ENCODE data around the gene GDPD4.

The GDPD4 gene

DNA sequence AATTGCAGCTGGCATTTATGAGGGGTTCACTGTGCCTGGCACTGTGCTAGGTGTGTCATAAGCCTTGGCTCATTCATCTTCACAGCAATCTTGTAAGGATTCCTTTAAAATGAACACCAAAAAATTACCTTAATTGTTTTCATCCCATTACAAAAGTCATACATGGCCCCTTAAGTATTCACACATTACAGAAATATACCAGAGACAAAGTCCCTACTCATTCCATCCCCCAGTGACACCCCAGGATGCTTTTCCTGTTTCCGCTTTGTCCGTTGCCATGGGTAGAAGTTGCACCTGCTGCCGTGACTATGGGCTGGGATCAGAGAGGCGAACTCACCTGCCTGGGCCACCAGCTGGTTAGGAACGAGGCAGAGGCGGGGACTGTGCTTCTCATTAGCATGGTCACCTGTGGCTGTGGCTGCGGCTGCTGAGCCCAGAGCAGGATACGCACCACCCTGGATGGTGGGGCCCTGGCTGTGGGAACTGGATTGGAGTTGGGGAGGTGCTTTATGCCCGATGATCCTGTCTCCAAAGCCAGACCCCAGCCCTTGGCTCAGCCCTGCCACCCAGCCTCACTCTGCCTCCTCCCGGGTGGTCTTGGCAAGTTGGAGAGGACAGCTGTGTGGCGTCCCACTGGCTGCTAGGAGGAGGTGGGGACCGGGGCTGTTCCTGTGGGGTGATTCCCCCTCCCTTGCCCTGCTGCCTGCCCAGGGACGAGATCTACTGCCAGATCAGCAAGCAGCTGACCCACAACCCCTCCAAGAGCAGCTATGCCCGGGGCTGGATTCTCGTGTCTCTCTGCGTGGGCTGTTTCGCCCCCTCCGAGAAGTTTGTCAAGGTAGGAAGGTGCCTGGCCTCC lies 112.6 kb downstream of the GDPD4 start:
- DNase-seq = no peak

DNA sequence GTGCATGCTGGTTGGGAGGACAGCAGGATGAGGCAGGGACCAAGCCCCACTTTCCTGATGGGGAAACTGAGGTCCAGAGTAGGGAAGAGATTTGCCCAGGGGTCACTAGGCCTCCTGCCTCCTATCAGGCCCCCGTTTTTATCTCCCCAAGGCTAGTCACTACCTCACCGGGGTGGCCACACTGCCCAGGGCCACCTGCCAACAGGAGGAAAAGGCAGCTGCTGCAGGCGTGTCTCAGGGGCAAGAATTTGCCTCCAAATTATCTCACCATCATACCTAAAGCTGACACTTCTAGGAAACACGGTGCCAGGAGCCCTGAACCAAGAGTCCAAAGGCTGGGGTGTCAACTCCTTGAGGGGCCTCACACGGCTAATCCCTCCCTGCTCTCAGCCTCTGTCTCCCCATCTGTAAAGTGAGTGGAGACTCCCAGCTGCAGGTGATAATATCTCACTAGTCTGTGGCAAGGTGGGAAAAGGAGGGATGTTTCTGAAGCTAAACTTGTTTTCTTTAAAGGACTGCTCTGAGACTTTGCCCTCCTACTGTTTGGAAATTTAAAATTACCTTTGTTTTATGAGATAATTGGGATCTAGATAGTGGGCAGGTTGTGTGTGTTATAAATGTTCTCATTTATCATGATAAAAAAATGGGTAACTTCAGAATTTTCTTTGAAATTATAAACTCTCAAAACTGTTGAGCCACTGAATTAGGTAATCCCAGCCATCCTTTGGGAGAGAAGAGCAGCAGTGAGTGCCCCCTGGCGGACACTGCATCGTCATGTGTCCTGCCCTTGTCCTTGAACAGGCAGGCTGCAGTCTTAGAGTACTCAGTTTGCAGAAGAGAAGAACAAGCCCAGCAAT lies 113.5 kb downstream of the GDPD4 start:
- peak; percentile 73 for DNase-seq

DNA sequence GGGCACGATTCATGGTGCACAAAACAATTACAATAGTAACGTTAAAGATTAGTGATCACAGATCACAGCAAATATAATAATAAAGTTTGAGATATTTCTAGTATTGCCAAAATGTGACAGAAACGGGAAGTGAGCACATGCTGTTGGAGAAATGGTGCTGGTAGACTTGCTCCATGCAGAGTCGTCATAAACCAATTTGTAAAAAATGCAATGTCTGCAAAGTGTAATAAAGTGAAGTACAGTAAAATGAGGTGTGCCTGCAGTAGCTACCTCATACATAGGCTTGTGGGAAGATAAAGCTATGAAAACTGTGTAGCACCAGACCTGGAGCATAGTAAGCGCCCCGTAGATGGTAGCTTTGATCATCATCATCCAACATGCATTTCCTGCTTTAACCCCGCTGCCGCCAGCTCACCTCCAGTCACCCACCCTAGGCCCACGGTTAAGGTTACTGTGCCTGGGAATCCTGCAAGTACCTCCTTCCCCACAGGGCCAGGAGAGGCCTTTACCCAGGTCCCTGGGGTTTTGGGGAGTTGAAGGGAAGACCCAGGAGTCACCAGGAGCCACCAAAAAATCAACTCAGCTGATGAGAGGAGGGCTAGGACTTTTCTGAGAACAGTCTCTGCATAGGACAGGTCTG lies 114.3 kb downstream of the GDPD4 start:
- no peak for DNase-seq

DNA sequence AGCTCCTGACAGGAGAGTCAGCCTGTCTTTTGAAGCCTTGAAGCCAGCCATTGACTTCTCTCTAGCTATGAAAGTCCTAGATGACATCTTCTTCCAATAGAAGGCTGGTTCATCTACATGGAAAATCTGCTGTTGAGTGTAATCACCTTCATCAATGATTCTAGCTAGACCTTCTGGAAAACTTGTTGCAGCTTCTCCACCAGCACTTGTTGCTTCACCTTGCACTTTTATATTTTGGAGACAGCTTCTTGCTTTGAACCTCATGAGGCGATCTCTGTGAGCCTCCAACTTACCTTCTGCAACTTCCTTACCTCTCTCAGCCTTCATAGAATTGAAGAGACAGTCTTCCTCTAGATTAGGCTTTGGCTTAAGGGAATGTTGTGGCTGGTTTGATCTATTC lies 115.2 kb downstream of the GDPD4 start:
- DNase-seq = no peak

DNA sequence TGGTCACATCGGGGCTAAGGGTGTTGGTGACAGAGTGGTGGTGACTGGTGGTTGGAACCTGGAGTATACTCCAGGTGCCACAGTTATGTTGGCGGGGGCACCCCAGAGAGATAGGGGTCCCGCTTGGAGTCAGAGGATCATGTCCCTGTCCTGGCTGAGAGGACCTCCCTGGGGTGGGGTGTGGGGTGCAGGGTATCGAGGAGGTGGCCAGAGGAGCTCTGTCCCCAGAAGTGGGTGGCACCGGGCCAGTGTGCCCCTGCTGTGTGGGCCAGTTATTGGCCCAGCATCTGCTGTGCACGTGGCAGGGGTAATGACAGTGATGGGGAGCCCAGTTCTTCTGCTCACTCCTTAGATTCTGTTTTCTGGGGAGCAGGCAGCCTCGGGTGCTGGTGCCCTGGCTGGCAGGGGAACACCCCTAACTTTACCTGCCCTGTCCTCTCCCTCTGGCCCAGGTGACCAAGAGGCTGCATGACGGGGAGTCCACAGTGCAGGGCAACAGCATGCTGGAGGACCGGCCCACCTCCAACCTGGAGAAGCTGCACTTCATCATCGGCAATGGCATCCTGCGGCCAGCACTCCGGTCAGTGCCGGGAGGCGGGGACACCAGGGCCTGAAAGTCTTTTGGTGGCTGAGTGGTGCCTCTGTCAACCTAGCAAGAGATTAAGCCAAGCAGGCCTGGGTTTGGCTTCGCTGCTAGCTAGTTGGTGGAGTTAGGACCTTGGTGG lies 117.2 kb downstream of the GDPD4 start:
- no peak for DNase-seq

DNA sequence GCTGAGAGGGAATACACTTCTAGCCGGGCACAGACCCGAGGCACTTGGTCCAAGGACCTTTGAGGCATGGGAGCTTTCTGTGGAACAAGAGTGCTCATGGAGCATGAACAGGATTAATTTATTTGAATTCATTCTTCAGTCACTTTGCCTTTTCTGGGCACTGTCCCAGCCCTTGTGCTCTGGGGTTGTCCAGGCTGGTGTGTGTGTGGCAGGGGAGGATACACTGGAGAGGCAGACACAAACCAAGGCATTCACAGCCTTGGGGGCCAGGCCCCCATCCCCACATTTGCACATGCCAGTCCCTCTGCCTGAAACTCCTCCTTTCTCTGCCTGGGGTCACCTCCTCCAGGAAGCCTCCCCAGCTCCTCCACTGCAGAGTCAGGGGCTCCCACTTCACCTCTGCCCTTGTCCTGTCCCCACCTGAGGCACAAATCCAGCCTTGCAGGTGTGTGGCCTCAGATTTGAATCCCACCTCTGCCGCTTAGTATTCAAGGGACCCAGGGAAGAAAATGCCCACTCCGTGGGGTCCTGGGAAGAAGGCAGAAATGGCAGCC lies 118.0 kb downstream of the GDPD4 start:
- DNase-seq = no peak

DNA sequence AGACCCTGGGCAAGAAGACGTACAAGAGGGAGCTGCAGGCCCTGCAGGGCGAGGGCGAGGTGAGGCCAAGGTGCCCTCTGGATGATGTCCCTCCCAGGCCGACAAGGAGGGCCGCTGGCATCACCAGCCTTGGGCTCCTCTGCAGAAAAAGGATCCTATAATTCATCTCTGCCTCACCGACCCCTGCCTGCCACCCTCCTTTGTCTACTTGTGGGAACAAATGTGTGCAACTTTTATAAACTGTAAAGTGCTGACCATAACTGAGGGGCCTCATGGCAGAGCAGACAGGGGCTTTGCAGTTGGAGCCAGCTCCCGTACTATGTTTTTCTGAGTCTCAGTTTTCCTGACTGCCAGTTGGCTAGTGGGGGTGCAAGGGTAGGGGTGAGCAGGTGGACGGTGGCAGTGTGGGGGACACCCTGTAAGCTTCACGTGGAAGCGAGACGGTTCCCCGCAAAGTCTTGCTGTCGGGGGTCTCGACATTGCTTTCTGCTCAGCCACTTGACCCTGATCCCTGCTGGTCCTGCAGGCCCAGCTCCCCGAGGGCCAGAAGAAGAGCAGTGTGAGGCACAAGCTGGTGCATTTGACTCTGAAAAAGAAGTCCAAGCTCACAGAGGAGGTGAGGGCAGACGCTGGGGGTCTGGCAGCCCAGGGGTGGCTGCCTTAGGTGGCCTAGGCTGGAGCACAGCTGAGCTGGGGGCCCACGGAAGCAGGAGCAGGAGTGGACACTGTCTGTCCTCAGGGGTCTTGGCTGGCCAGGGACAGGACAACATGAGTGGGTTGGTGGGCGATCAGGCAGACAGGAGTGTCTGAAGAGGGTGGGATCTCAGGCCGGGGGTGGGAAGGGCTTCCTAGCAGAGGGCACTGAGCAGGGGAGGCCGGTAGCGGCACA lies 118.7 kb downstream of the GDPD4 start:
- no peak for DNase-seq

DNA sequence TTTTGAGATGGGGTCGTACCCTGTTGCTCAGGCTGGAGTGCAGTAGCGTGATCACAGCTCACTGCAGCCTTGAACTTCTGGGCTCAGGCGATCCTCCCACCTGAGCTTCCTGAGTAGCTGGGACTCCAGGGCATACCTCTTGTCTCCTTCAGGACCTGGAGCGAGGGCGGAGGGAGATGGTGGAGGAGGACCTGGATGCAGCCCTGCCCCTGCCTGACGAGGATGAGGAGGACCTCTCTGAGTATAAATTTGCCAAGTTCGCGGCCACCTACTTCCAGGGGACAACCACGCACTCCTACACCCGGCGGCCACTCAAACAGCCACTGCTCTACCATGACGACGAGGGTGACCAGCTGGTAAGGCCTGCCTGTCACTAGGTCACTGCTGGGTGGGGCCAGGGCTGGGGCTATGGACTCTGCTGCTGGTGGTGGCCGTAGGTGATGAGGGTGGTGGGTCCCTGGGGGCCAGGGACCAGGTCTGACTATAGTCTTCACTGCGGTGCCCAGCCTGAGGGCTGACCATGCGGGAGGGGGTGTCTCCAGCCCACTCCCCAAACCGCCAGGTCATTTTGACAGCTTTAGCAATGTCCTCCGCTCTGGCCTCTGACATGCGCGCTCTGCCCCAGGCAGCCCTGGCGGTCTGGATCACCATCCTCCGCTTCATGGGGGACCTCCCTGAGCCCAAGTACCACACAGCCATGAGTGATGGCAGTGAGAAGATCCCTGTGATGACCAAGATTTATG lies 119.5 kb downstream of the GDPD4 start:
- DNase-seq = no peak

DNA sequence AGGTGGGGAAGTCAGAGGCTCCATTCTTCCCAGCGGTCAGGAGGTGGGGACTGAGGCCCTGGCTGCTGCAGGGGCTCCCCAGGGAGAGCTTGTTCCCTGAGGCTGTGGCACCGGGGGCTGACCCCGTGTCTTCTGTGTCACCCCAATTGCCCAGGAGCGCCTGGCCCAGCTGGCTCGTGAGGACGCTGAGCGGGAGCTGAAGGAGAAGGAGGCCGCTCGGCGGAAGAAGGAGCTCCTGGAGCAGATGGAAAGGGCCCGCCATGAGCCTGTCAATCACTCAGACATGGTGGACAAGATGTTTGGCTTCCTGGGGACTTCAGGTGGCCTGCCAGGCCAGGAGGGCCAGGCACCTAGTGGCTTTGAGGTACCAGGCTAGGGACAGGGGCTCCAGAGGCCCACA lies 120.3 kb downstream of the GDPD4 start:
- no peak for DNase-seq

DNA sequence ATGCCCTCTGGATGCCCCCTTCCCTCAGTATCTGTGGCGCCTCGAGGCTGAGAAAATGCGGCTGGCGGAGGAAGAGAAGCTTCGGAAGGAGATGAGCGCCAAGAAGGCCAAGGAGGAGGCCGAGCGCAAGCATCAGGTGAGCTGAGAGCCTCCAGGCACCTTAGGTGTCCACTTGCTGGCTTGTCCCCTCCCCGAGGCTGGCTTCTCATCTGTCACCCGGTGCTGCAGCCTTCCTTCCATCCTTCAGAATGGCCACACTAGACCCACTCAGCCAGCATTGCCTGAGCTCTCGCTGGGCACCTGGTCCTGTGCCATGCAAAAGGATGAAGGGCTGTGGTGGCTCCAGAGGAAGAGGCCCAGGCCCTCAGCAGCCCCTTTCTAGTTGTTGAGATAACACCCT lies 121.1 kb downstream of the GDPD4 start:
- DNase-seq = no peak

DNA sequence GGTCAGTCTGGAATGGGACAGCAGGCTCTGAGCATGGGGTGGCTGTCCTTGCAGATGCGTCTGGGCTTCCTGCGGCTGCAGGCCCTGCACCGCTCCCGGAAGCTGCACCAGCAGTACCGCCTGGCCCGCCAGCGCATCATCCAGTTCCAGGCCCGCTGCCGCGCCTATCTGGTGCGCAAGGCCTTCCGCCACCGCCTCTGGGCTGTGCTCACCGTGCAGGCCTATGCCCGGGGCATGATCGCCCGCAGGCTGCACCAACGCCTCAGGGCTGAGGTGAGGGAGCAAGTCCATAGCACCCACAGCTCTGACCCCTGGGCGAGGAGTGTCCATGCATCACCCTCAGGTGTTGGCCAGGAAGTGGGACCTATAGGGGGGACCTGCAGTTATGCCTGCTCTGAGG lies 121.8 kb downstream of the GDPD4 start:
- no peak for DNase-seq

DNA sequence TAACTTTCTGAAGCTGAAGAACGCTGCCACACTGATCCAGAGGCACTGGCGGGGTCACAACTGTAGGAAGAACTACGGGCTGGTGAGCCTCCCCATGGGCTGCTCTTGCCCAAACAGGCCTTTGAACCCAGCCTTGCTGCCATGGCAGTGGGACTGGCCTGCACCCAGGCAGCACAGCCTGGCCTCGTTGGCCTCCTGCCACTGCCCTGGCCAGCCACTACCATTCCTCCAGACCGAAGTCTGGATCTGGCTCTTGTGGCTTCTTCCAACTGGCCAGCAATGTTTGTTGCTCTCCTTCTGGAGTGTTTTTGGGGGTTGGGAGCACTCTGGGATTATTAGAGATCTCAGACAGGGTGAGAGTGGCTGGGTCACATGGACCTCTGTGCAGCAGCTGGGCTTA lies 122.4 kb downstream of the GDPD4 start:
- no peak for DNase-seq

DNA sequence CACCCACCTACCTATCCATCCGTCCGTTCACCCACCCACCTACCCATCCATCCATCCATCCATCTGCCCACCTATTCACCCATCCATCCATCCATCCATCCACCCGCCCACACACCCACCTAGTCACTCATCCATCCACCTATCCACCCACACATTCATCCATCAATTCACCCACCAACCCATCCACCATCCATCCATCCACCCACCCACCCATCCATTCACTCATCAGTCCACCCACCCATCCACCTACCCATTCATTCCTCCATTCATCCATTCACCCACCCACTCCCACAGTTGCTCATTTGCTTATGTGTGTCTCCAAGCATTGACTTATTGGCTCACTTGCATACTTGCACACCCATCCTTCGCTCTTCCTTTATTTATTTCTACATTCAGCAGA lies 123.3 kb downstream of the GDPD4 start:
- no peak for DNase-seq

DNA sequence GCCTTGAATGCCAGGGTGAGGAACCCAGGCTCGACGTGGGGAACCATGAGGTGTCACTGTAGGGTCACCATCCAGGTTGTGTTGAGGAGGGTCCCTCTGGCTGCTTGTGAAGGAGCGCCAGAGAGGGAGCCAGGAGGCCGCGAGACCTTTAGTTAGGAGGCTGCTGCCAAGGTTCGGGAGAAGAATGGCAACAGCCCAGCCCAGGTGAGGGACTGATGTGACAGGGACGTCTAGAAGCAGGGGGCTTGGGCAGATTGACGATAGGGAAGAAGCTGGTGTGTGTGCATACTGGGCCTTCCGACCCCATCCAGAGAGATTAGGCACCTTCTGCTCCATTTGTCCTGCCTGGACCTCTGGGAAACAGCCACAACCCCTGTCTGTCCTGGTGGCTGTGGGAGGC lies 124.5 kb downstream of the GDPD4 start:
- DNase-seq = no peak

DNA sequence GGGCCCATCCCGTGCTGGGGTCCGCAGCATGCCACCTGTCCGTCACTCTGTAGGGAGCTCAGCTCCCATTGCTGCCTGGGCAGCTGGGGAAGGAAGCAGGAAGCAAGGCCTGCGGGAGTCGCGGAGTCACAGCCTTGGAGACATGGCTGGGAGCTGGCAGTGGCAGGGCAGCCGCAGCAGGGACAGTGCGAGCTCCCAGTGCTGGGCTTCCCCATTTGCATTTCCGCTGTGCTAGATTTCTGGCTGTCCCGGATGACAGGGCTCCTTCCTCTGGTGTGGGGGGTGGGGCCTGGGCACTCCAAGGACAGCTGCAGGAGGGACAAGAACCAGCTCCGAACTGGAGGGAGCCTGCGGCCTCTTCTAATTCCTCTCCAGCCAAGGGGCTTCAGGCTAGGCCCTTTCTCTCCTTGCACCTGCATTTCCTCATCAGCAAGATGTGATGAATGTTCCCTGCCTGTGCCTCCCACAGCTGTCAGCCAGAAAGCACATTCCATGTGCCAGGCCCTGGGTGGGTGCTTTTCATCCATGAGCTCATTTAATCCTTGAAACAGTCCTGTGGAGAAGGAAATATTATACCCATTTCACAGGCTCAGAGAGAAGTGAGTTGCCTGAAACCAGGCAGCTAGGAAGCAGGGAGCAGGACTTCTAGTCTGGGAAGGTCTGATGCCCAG lies 125.5 kb downstream of the GDPD4 start:
- no peak for DNase-seq

DNA sequence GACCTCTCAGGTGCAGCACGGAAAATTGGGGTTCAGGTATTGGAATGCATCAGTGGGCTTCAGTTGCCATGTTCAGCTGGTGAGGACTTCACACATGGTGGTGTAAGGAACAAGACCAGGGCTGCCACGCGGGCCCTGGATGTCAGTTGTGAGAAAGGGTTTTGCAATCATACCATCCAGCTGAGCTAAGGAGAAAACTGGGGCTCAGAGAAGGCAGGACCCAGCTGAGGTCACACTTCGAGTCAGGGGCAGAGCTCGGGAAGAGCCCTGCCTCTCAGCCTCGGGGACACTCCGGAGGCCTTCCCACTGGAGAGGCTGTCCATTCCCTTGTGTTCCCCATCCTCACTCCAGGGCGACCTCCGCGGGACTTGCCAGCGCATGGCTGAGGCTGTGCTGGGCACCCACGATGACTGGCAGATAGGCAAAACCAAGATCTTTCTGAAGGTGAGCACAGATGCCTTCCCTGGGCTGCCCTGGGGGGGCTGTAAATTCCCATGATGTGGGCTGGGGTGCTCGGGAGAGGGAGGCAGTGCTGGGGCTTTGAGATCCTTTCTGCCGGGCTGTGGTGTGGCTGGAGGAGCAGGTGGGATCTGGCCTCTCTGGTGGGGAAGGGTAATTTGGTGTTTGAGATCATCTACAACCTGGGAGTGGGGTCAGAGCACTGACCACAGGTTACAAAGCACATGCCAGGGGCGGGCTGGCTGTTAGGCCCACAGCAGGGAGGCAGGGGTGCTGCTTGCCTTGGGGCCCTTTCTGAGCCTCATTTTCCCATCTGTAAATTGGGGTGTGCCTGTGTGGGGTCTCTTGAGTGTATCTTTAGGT lies 126.3 kb downstream of the GDPD4 start:
- no peak for DNase-seq

DNA sequence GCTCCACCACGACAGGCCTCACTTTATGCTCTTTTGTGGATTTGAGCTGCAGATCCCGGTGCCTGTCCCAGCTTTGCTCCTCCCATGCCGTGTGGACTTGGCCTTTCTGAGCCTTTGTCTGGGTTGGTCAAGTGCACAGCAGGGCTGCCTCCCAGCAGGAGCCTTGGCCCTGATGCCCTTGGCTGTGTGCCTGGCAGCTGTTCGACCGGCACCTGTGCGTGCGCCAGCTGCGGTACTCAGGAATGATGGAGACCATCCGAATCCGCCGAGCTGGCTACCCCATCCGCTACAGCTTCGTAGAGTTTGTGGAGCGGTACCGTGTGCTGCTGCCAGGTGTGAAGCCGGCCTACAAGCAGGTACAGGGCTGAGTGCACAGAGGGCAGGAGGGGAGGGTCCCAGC lies 126.9 kb downstream of the GDPD4 start:
- DNase-seq = no peak

DNA sequence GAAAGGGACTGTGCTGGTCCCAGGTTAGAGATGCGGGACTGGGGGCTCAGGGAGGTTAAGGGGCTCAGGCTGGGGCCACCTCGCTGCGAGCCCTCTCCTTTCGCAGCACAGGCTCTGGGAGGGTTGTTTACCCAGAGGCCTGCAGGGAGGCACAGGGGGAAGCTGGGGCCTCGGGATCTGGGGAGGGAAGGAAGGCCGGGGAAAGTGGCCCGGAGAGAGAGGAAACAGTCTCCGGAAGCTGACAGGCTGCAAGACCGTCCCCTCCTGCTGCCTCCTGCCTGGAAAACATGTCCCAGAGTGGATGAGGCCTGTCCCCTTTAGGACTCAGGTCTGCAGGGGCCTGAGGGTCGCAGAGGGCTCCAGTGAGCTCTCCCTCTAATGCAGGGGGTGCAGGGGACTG lies 128.0 kb downstream of the GDPD4 start:
- no peak for DNase-seq

DNA sequence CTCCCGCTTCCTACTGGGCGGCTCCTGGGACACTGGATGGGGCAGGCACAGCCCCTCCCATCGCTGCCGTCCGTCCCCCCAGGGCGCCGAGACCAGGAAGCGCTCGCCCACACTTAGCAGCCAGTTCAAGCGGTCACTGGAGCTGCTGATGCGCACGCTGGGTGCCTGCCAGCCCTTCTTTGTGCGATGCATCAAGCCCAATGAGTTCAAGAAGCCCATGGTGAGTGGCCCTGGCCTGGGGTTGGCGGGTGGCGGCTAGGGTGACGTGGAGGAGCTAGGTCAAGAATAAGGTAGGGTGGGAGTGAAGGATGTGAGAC lies 128.9 kb downstream of the GDPD4 start:
- DNase-seq = no peak
